Upper lobe of left lung (tissue), 4 donors: Measurements from ENCODE around the gene PHAF1.

Experiments used
- POLR2A ChIP-seq, 4 donors: fragments of 450-650 bp; IDR thresholded peaks; one replicate each; pipeline ENCODE4 v1.5.1; 2016 to 2017; ENCODE audit warnings: antibody characterized with exemption in 4 of 4, mild to moderate bottlenecking in 2 of 4
- POLR2AphosphoS5 ChIP-seq, 2 donors: sonication (generic); formaldehyde crosslinking; IDR thresholded peaks; one replicate each; pipeline ENCODE4 v1.5.1; 2017; ENCODE audit warnings: antibody characterized with exemption in 2 of 2

DNA sequence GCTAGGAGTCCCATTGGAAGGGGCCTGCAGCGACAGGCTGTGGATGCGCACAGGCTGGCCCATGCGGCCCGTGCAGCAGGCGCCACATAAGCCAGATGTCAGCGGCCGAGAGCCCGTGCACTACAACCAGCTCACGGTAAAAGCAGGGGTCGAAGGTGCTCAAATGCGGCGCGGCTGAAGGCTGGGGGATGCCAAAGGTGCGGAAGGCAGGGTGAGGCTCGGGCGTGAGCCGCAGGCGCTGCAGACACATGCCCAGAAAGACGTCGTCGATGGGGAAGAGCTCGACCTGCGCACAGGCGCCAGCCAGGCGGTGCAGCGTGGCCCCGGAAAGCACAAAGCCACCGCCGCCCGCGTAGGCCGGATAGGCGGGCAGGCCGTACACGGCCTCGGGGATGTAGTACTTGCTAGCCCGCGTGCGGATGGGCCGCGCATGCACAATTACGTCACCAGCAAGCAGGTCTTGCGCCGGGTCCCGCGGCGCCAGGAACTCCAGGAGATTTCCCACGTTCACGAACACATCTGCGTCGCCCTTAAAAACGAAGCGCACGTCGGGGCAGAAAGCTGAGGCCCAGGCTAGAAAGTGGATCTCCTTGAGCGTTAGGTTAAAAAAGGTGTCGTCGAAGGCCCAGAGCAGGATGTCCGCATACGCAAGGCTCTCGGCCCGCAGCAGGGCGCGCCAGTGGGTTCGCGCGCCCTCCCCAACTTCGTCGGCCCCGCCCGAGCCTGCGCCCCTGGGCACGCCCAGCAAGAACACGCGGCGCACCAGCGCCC, 39.7 kb downstream of the PHAF1 start:
- TF ChIP-seq POLR2AphosphoS5 (IDR thresholded peaks at IDR 0.05) (no peak), POLR2A (IDR thresholded peaks at IDR 0.05) (no peak)
